Activated CD4-positive, alpha-beta T cell treated with anti-CD3 and anti-CD28 coated beads for 36 hours (primary cell): Measurements from ENCODE around the gene SPHK2. TPM values are rescaled to one million over a fixed set of nuclear protein-coding genes. Genes with fewer than 3 reads are reported as not detected.
A peak's percentile ranks its signal among the peaks of the same experiment; 100 is the strongest.
"Not testable (repeated sequence)": the region's sequence is repeated elsewhere in the genome, so short reads cannot be mapped to it uniquely, and the experiment has no call there.

ENCODE experiments used
- ATAC-seq: fragments of 200-7000 bp; cut with Tn5 transposase; one replicate; pipeline ENCODE4 v1.10.0; 2021; ENCODE audit warnings: mild to moderate bottlenecking, moderate library complexity
- CTCF ChIA-PET: fragments of 350-600 bp; sonication (Branson Sonifier 250); formaldehyde crosslinking; loops from one replicate; lab custom pipeline; 2021; ENCODE audit warnings: antibody characterized with exemption; lab: Charles Lee
- POLR2A ChIA-PET: fragments of 350-600 bp; sonication (Branson Sonifier 250); formaldehyde crosslinking; loops from one replicate; lab custom pipeline; 2021; ENCODE audit warnings: antibody characterized with exemption, inconsistent platforms; lab: Charles Lee
- DNase-seq: peaks from one replicate; pipeline ENCODE4 v3.0.0-alpha.2; 2020
- H3K27ac Mint-ChIP-seq: one replicate; pipeline ENCODE4 v1.8.0; 2021; ENCODE audit warnings: mixed read lengths
- H3K27me3 Mint-ChIP-seq: one replicate; pipeline ENCODE4 v1.8.0; 2021; ENCODE audit warnings: mixed read lengths
- H3K36me3 Mint-ChIP-seq: one replicate; pipeline ENCODE4 v1.8.0; 2021; ENCODE audit warnings: low read depth, mixed read lengths
- H3K4me1 Mint-ChIP-seq: one replicate; pipeline ENCODE4 v1.8.0; 2021; ENCODE audit warnings: mixed read lengths
- H3K4me3 Mint-ChIP-seq: one replicate; pipeline ENCODE4 v1.8.0; 2021; ENCODE audit warnings: mild to moderate bottlenecking, moderate library complexity, mixed read lengths
- H3K9me3 Mint-ChIP-seq: one replicate; pipeline ENCODE4 v1.8.0; 2021; ENCODE audit warnings: low read depth, mixed read lengths
- intact Hi-C, 2 experiments: fragments of 100-400 bp; cut with DNase I in 1 of 2; cut with micrococcal nuclease in 1 of 2; formaldehyde crosslinking; loops; one replicate each; pipeline versions ENCODE4 v1.14.2 to v1.15.1; 2022 to 2024; cut with DNase I, micrococcal nuclease
- total RNA-seq, 2 experiments: library from RNA; stranded (reverse); gene quantifications; one replicate each; pipeline ENCODE4 v1.2.3, GENCODE V29; 2021

The SPHK2 gene
- total RNA-seq, 2 experiments from 2014 or later: 27.0 TPM

GRCh38 chr19:48646722-48647216, 27.5 kb downstream of the SPHK2 start:
- H3K27me3 Mint-ChIP-seq: no peaks in the 10 kb centered on the region
- H3K4me3 Mint-ChIP-seq: peak overlapping the region; percentile 79
- H3K27ac Mint-ChIP-seq: peak overlapping the region; percentile 70
- ChIA-PET CTCF (interaction anchor here (1.0 to 2.4 kb wide), 6 partner anchors 12 to 347 kb away, joined by 3 to 13 read pairs (median 4); partner anchors contain the start of genes GYS1 and RUVBL2), POLR2A (interaction anchor here (1.7 kb wide), 1 partner anchor 12 kb away, joined by 7 read pairs; no protein-coding TSS in a partner anchor)
- ATAC-seq (no peak), DNase-seq (no peak)
- intact Hi-C loops: loop anchor here (1.0 to 5.0 kb wide), 13 partner anchors 8 to 347 kb away; partner anchors contain the start of genes GYS1 (in 1 of the 2), RPL18 (in 1 of the 2), RUVBL2 (in 1 of the 2) and SPHK2 (in 1 of the 2)
- no peaks in the 10 kb centered on the region for H3K36me3 Mint-ChIP-seq
- peaks cover 46% of the 10 kb centered on the region for H3K4me1 Mint-ChIP-seq
- H3K9me3 Mint-ChIP-seq: no peaks in the 10 kb centered on the region

DNA sequence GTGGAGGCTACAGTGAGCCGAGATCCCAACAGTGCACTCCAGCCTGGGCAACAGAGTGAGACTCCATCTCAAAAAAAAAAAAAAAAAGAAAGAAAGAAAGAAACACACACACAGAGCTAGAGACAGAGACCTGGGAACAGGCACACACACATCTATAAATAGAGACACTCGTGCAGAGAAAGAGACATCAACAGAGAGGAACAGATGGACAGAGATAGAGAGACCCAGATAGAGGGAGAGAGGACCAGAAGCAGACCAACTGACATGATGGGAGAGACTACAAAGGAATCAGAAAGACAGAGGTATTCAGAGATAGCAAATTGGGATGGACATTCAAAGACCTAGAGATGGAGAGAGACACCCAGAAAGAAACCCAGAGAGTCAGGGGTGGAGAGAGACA, 28.8 kb downstream of the SPHK2 start:
- Mint-ChIP-seq H3K4me1 (peaks cover 55% of the 10 kb centered on the region), H3K9me3 (no peaks in the 10 kb centered on the region), H3K36me3 (no peaks in the 10 kb centered on the region), H3K27me3 (no peaks in the 10 kb centered on the region), H3K27ac (peak overlapping the region; percentile 40), H3K4me3 (no peak overlapping the region)
- POLR2A ChIA-PET: no interaction called here
- DNase-seq (no peak), ATAC-seq (no peak)
- CTCF ChIA-PET: interaction anchor here (0.6 kb wide), 1 partner anchor 28 kb away, joined by 3 read pairs; no protein-coding TSS in a partner anchor
- intact Hi-C loops: loop anchor here in 1 of 2 experiments (5.0 kb wide), 1 partner anchor 194 kb away; no protein-coding TSS in a partner anchor

DNA sequence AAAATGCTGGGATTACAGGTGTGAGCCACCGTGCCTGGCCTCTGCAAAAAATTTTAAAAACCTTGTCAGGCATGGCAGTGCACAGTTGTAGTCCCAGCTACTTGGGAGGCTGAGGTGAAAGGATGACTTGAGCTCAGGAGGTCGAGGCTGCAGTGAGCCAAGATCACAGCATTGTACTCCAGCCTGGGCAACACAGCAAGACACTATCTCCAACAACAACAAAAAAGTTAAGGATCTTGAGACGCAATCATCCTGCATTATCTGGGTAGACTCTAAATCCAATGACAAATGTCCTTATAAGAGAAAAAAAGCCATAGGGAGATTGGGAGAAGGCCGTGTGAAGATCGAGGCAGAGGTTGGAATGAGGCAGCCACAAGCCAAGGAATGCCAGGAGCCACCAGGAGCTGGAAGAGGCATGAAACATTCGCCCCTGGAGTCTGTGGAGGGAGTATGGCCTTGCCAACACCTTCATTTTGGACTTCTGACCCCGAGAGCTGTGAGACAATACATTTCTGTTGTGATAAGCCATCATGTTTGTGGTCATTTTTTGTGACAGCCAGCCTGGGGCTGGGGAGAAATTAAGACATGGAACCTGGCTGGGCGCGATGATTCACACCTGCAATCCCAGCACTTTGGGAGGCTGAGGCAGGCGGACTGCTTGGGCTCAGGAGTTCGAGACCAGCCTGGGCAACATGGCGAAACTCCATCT, 31.8 kb downstream of the SPHK2 start:
- DNase-seq (no peak), ATAC-seq (no peak)
- ChIA-PET POLR2A (interaction anchor here (0.6 kb wide), 1 partner anchor 186 kb away, joined by 4 read pairs; no protein-coding TSS in a partner anchor), CTCF (interaction anchor here (0.8 kb wide), 1 partner anchor 140 kb away, joined by 4 read pairs; no protein-coding TSS in a partner anchor)
- H3K4me3 Mint-ChIP-seq: no peak overlapping the region
- no peak overlapping the region for H3K27ac Mint-ChIP-seq
- H3K27me3 Mint-ChIP-seq: no peaks in the 10 kb centered on the region
- H3K36me3 Mint-ChIP-seq: no peaks in the 10 kb centered on the region
- intact Hi-C loops: no loop called here
- H3K9me3 Mint-ChIP-seq: no peaks in the 10 kb centered on the region
- peaks cover 39% of the 10 kb centered on the region for H3K4me1 Mint-ChIP-seq

DNA sequence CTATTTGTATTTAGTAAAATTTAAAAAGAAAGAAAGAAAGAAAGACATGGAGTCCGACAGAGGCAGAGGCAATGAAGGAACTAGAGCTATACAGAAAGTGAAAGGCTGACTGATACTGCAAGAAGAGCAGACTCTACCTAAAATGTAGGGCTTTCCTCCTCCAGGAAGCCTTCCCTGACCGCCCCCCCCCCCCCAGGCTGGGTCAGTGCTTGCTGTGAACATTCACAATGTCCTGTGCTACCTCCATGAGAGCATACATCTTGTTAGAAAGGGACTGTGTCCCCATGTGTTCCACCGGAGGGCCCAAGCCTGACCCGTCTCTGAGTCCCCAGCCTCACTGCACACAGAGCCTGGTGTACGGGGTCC, 32.4 kb downstream of the SPHK2 start:
- peaks cover 36% of the 10 kb centered on the region for H3K4me1 Mint-ChIP-seq
- no peaks in the 10 kb centered on the region for H3K9me3 Mint-ChIP-seq
- no peak overlapping the region for H3K27ac Mint-ChIP-seq
- ATAC-seq (no peak), DNase-seq (no peak)
- intact Hi-C loops: no loop called here
- ChIA-PET CTCF (no interaction called here), POLR2A (interaction anchor here (0.6 kb wide), 1 partner anchor 186 kb away, joined by 4 read pairs; no protein-coding TSS in a partner anchor)
- no peak overlapping the region for H3K4me3 Mint-ChIP-seq
- no peaks in the 10 kb centered on the region for H3K27me3 Mint-ChIP-seq
- H3K36me3 Mint-ChIP-seq: no peaks in the 10 kb centered on the region

- no peak overlapping the region for H3K4me3 Mint-ChIP-seq
- no peaks in the 10 kb centered on the region for H3K27me3 Mint-ChIP-seq
- no peaks in the 10 kb centered on the region for H3K36me3 Mint-ChIP-seq
- intact Hi-C loops: no loop called here
- DNase-seq (no peak), ATAC-seq (no peak)
- peaks cover 16% of the 10 kb centered on the region for H3K4me1 Mint-ChIP-seq
- ChIA-PET CTCF (no interaction called here), POLR2A (no interaction called here)
- no peaks in the 10 kb centered on the region for H3K9me3 Mint-ChIP-seq
- no peak overlapping the region for H3K27ac Mint-ChIP-seq
Measured at GRCh38 chr19:48654299-48655059, 35.2 kb downstream of the SPHK2 start.

DNA sequence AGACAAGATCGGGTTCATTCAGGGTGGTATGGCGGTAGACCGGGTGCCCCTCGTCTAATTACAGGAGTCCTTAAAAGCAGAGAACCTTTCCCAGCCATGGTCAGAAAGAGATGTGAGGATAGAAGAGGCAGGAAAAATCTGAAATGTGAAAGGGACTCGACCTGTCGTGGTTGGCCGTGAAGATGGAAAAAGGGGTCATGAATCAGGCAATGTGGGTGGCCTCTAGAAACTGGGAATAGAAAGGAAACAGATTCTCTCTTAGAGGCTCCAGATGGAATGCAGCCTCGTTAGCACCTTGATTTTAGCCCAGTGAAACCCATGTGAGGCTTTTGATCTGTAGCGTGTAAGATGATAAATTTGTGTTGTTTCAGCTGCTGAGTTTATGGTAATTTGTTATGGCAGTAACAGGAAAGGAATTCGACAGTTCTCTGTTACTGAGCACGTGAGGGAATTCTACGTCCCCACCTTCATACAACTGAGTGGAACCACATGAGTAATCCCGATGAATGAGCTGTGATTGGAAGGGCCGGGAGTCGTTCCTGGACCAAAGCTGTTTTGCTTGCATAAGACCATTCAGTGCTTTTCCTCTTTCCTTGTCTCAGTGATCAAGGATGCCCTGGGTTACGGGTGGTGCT, 37.7 kb downstream of the SPHK2 start:
- no peaks in the 10 kb centered on the region for H3K36me3 Mint-ChIP-seq
- H3K4me1 Mint-ChIP-seq: peaks cover 14% of the 10 kb centered on the region
- no peak overlapping the region for H3K27ac Mint-ChIP-seq
- ChIA-PET CTCF (interaction anchor here (1.4 to 2.3 kb wide), 2 partner anchors 11 to 19 kb away, joined by 5 to 6 read pairs; partner anchors contain the start of gene CA11), POLR2A (no interaction called here)
- ATAC-seq: no peak
- no peak overlapping the region for H3K4me3 Mint-ChIP-seq
- H3K9me3 Mint-ChIP-seq: no peaks in the 10 kb centered on the region
- intact Hi-C loops: no loop called here
- DNase-seq: no peak
- no peaks in the 10 kb centered on the region for H3K27me3 Mint-ChIP-seq

DNA sequence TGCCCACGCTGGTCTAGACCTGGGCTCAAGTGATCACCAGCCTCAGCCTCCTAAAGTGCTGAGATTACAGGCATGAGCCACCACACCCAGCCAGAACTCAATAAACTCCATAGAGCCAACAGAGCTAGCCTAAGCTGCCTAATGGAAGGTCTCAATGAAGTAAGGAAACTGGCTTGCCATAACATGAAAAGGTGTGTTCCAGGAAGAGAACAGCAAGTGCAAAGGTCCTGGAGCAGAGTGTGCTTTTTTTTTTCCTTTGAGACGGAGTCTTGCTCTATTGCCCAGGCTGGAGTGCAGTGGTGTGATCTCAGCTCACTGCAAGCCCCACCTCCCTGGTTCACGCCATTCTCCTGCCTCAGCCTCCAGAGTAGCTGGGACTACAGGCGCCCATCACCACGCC, 38.5 kb downstream of the SPHK2 start:
- CTCF ChIA-PET: interaction anchor here (1.4 to 2.3 kb wide), 2 partner anchors 12 to 18 kb away, joined by 5 to 6 read pairs; partner anchors contain the start of gene CA11
- H3K4me1 Mint-ChIP-seq, H3K36me3 Mint-ChIP-seq, H3K27ac Mint-ChIP-seq, ATAC-seq, H3K27me3 Mint-ChIP-seq, POLR2A ChIA-PET, H3K4me3 Mint-ChIP-seq, H3K9me3 Mint-ChIP-seq, DNase-seq, intact Hi-C loops: not testable (repeated sequence)

GRCh38 chr19:48658483-48658882, 39.2 kb downstream of the SPHK2 start:
- no peak for DNase-seq
- ChIA-PET CTCF (interaction anchor here (1.4 kb wide), 1 partner anchor 12 kb away, joined by 6 read pairs; the partner anchor contains the start of gene CA11), POLR2A (interaction anchor here (0.8 kb wide), 1 partner anchor 173 kb away, joined by 3 read pairs; no protein-coding TSS in a partner anchor)
- H3K4me1 Mint-ChIP-seq: peaks cover 7% of the 10 kb centered on the region
- no peaks in the 10 kb centered on the region for H3K9me3 Mint-ChIP-seq
- H3K27me3 Mint-ChIP-seq: no peaks in the 10 kb centered on the region
- H3K27ac Mint-ChIP-seq: no peak overlapping the region
- H3K4me3 Mint-ChIP-seq: no peak overlapping the region
- intact Hi-C loops: no loop called here
- no peak for ATAC-seq
- H3K36me3 Mint-ChIP-seq: no peaks in the 10 kb centered on the region

GRCh38 chr19:48659768-48660167, 40.5 kb downstream of the SPHK2 start:
- intact Hi-C loops: loop anchor here (2.0 to 5.0 kb wide), 2 partner anchors 71 to 78 kb away; no protein-coding TSS in a partner anchor
- Mint-ChIP-seq H3K4me1 (peaks cover 7% of the 10 kb centered on the region), H3K4me3 (no peak overlapping the region), H3K36me3 (no peaks in the 10 kb centered on the region), H3K9me3 (no peaks in the 10 kb centered on the region), H3K27me3 (no peaks in the 10 kb centered on the region), H3K27ac (no peak overlapping the region)
- ChIA-PET POLR2A (no interaction called here), CTCF (interaction anchor here (1.2 kb wide), 1 partner anchor 14 kb away, joined by 3 read pairs; the partner anchor contains the start of gene CA11)
- no peak for ATAC-seq
- DNase-seq: no peak

DNA sequence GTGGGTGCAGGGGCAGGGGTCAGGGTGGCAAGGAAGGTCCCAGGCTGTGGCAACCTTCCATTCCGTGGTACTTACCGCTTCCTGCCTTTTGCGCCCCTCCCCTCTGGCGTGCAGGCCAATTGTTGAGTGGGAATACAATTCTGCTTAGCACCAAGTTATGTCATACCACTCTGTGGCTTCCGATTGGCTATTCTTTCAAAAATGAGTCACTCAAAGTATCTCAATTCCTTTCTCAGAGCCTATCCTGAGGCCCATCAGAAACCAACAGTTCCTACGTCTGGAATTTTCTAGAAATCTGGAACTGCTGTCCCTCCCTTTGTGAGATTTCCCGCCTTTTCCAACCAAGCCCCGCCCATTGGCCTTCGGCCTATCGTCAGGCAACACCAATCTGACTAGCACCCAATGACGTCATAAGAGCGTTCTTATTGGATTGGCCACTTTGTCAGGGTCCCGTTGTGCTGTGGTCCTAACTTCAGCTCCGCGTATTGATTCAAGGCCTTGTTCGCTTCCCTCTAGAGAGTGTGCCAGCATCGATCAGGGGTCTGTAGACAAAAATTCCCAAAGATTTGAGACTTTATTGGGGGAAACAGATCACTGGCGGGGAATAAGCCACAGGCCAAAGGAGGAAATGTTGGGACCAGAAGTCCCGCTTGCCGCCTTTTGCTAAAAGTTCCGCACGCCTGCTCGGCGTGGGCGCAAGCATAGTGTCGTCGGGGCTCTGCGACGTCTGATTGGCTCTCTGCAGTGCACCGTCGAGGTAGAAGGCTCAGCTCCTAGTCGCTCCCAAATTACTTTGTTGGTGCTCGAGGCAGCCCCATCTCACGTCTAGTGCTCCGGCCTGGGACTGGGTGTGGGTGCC, 41.8 kb downstream of the SPHK2 start:
- DNase-seq (peak; percentile 88), ATAC-seq (peak; percentile 94)
- peaks cover 7% of the 10 kb centered on the region for H3K4me1 Mint-ChIP-seq
- intact Hi-C loops: loop anchor here (1.0 to 5.0 kb wide), 5 partner anchors 15 to 332 kb away; partner anchors contain the start of genes CA11 (in 1 of the 2), GYS1 (in 1 of the 2) and RUVBL2 (in 1 of the 2)
- no peaks in the 10 kb centered on the region for H3K9me3 Mint-ChIP-seq
- peak overlapping the region; percentile 94 for H3K27ac Mint-ChIP-seq
- H3K4me3 Mint-ChIP-seq: peak overlapping the region; percentile 10
- POLR2A ChIA-PET: no interaction called here
- no peaks in the 10 kb centered on the region for H3K36me3 Mint-ChIP-seq
- CTCF ChIA-PET: interaction anchor here (0.5 to 0.9 kb wide), 2 partner anchors 51 to 1177 kb away, joined by 3 to 4 read pairs; no protein-coding TSS in a partner anchor
- H3K27me3 Mint-ChIP-seq: no peaks in the 10 kb centered on the region
